Endothelial cell of umbilical vein (primary cell): ENCODE results near the gene GPANK1. TPM values are rescaled to one million over a fixed set of nuclear protein-coding genes. Genes with fewer than 3 reads are reported as not detected.
A peak's percentile ranks its signal among the peaks of the same experiment; 100 is the strongest.

Experiments
- BruUV-seq: library from RNA; stranded (reverse); fragments of 400-500 nt; replicated peaks from 2 replicates; lab custom pipeline; 2021; lab: Mats Ljungman, UMichigan
- CTCF ChIA-PET: fragments of 300-600, 350-600 bp; sonication (Branson Sonifier 250); formaldehyde crosslinking; loops from one replicate; lab custom pipeline; 2021; ENCODE audit warnings: antibody characterized with exemption, inconsistent platforms; lab: Charles Lee
- POLR2A ChIA-PET: fragments of 300-600, 350-600 bp; sonication (Branson Sonifier 250); formaldehyde crosslinking; loops from one replicate; lab custom pipeline; 2021; ENCODE audit warnings: antibody characterized with exemption, inconsistent platforms; lab: Charles Lee
- DNase-seq: peaks from one replicate; pipeline ENCODE4 v3.0.0-alpha.2; 2011; ENCODE audit warnings: low read depth, low spot score
- FAIRE-seq: peaks from 2 replicates; lab custom pipeline; 2011; peaks lifted over from hg19 to GRCh38; lab: Jason Lieb, UNC
- H2AFZ ChIP-seq: 2 replicates; pipeline ENCODE4 v1.6.0; 2012; ENCODE audit warnings: low read depth, low read length, control low read depth, inconsistent platforms
- H3K27ac ChIP-seq: 2 replicates; pipeline ENCODE4 v1.5.1; 2011; ENCODE audit warnings: low read depth, mild to moderate bottlenecking, control low read depth, low read length, moderate library complexity; ENCODE audit not compliant: insufficient read depth
- H3K27me3 ChIP-seq, 2 experiments: 2 replicates each; pipeline versions ENCODE4 v1.6.0 to v1.6.1; 2011; ENCODE audit warnings: low read length in 2 of 2, mixed read lengths in 1 of 2; ENCODE audit not compliant: control insufficient read depth in 2 of 2, insufficient read depth in 2 of 2
- H3K36me3 ChIP-seq, 2 experiments: 2 replicates in 1 of 2; 3 replicates in 1 of 2; pipeline ENCODE4 v1.5.1; 2011; ENCODE audit warnings: low read length in 2 of 2, mild to moderate bottlenecking in 1 of 2, moderate library complexity in 1 of 2; ENCODE audit not compliant: control insufficient read depth in 2 of 2, insufficient read depth in 2 of 2; ENCODE audit errors: extremely low read depth in 1 of 2
- H3K4me1 ChIP-seq: 3 replicates; pipeline ENCODE4 v1.5.1; 2011; ENCODE audit warnings: mild to moderate bottlenecking, low read length; ENCODE audit not compliant: control insufficient read depth, insufficient read depth; ENCODE audit errors: extremely low read depth
- H3K4me2 ChIP-seq: 2 replicates; pipeline ENCODE4 v1.6.1; 2011; ENCODE audit warnings: low read length, control low read depth, mixed read lengths; ENCODE audit not compliant: insufficient read depth
- H3K4me3 ChIP-seq, 3 experiments: fragments of 200-600 bp in 1 of 3; sonication (generic), shearing (Covaris generic) in 1 of 3; replicated peaks in 1 of 3; 2 replicates each; pipeline ENCODE4 v1.5.1; 2011 to 2016; ENCODE audit warnings: control low read depth in 3 of 3, low read length in 3 of 3, mild to moderate bottlenecking in 2 of 3, inconsistent platforms in 1 of 3, low read depth in 1 of 3, moderate library complexity in 1 of 3; ENCODE audit not compliant: insufficient read depth in 1 of 3
- H3K79me2 ChIP-seq: 2 replicates; pipeline ENCODE4 v1.6.0; 2012; ENCODE audit warnings: low read length, inconsistent platforms; ENCODE audit not compliant: control insufficient read depth, insufficient read depth
- H3K9ac ChIP-seq: replicated peaks from 2 replicates; pipeline ENCODE3; 2011; ENCODE audit warnings: low read length, control low read depth; ENCODE audit not compliant: insufficient read depth; ENCODE audit errors: extremely low read depth
- H3K9me1 ChIP-seq: replicated peaks from 3 replicates; pipeline ENCODE4 v1.6.0; 2011; ENCODE audit warnings: mild to moderate bottlenecking, low read length; ENCODE audit not compliant: control insufficient read depth, insufficient read depth; ENCODE audit errors: extremely low read depth
- H3K9me3 ChIP-seq: replicated peaks from 2 replicates; pipeline ENCODE4 v1.5.1; 2012; ENCODE audit warnings: low read length, inconsistent platforms; ENCODE audit not compliant: control insufficient read depth, insufficient read depth
- H4K20me1 ChIP-seq: replicated peaks from 2 replicates; pipeline ENCODE3; 2011; ENCODE audit warnings: mild to moderate bottlenecking, low read length; ENCODE audit not compliant: control insufficient read depth, insufficient read depth; ENCODE audit errors: extremely low read depth
- FOS ChIP-seq: IDR thresholded peaks from 2 replicates; pipeline ENCODE4 v1.6.1; 2011; ENCODE audit warnings: mild to moderate bottlenecking, low read length, moderate library complexity, borderline replicate concordance; ENCODE audit not compliant: insufficient read depth
- GATA2 ChIP-seq: IDR thresholded peaks from 2 replicates; pipeline ENCODE4 v1.7.0; 2011; ENCODE audit warnings: low read depth, mild to moderate bottlenecking, moderate library complexity, mixed read lengths, low read length; ENCODE audit not compliant: insufficient read length, insufficient read depth
- MAX ChIP-seq: IDR thresholded peaks from 2 replicates; pipeline ENCODE4 v1.6.1; 2011; ENCODE audit not compliant: insufficient read depth, insufficient read length
- MYC ChIP-seq: IDR thresholded peaks from one replicate; pipeline ENCODE4 v1.6.1; 2011; ENCODE audit warnings: mild to moderate bottlenecking, low read depth, low read length
- POLR2A ChIP-seq: IDR thresholded peaks from 2 replicates; pipeline ENCODE4 v1.6.1; 2012; ENCODE audit warnings: low read depth, mild to moderate bottlenecking, control low read depth, low read length
- POLR2AphosphoS5 ChIP-seq: IDR thresholded peaks from 2 replicates; pipeline ENCODE4 v1.6.1; 2012; ENCODE audit warnings: low read depth, mild to moderate bottlenecking, control low read depth, low read length, moderate library complexity; ENCODE audit not compliant: insufficient read depth
- dilution Hi-C: fragments of 300-500 bp; cut with MboI; formaldehyde crosslinking; loops from one replicate; pipeline ENCODE4 v1.15.0; 2019; ENCODE audit warnings: low sequenced_read_pairs; ENCODE audit not compliant: extremely low pct_ligation_motif_present
- intact Hi-C: fragments of 100-400 bp; cut with micrococcal nuclease; formaldehyde crosslinking; loops from one replicate; pipeline ENCODE4 v1.10.0; 2022
- polyA plus RNA-seq, 4 experiments: library from polyadenylated mRNA; depleted of rRNA in 3 of 4; stranded (reverse) in 3 of 4; unstranded in 1 of 4; fragments of >200 nt; gene quantifications; 2 replicates each; pipeline versions ENCODE4 v1.2.1 to v1.2.3, GENCODE V29; 2011 to 2012; ENCODE audit warnings: missing spikeins in 1 of 4
- total RNA-seq: library from RNA; stranded (reverse); gene quantifications from 2 replicates; pipeline ENCODE4 v1.2.3, GENCODE V29; 2021

The GPANK1 gene
- total and polyA plus RNA-seq, 2 donors (not counting 3 experiments of a cell fraction or from before 2014, with no cell fraction given) = 12.6 to 17.5 TPM

GRCh38 chr6:31620586-31621319 is 44.0 kb downstream of the GPANK1 start, which contains the start of gene PRRC2A:
Gene PRRC2A (plus strand): TSS chr6:31620715. CDS start chr6:31622790, 2,075 bp downstream.
- Histone ChIP-seq H3K4me1 (peaks cover 13% of the 10 kb centered on the region), H3K27ac (peak within 1 kb of the TSS; percentile 95), H2AFZ (peak within 1 kb of the TSS; percentile 65), H3K4me3 (peak within 1 kb of the TSS; percentile 80 to 99 (median 95)), H3K27me3 (no peaks in the 10 kb centered on the region), H3K79me2 (peaks cover 48% of the 10 kb centered on the region), H4K20me1 (no peaks in the 10 kb centered on the region), H3K36me3 (peaks cover 15 to 21% of the 10 kb centered on the region in 2 experiments), H3K9ac (peak within 1 kb of the TSS; percentile 99), H3K4me2 (peak within 1 kb of the TSS; percentile 92), H3K9me1 (no peaks in the 10 kb centered on the region), H3K9me3 (no peaks in the 10 kb centered on the region)
- CTCF ChIA-PET = interaction anchor here (0.9 to 3.9 kb wide), 4 partner anchors 19 to 70 kb away, joined by 3 to 18 read pairs (median 4); partner anchors contain the start of gene BAG6
- no TSS peak for BruUV-seq
- dilution Hi-C loops (no loop called here), intact Hi-C loops (loop anchor here (1.0 to 5.0 kb wide), 10 partner anchors 32 to 243 kb away; partner anchors contain the start of genes ABHD16A, BAG6, DDX39B and HSPA1B)
- TF ChIP-seq POLR2AphosphoS5 (peak; percentile 78), POLR2A (peak; percentile 86), FOS (no peak), MYC (peak; percentile 32), MAX (no peak), GATA2 (no peak)
- FAIRE-seq = peak; percentile 38
- DNase-seq = no peak
- POLR2A ChIA-PET = interaction anchor here (1.1 to 2.2 kb wide), 4 partner anchors 13 to 78 kb away, joined by 3 to 4 read pairs (median 3); partner anchors contain the start of gene C6orf47
